HG03139 (cell line): ENCODE data around the gene TDRD6.

ENCODE experiments used
- ATAC-seq: cut with Tn5 transposase; IDR thresholded peaks from one replicate; pipeline ENCODE4 v1.9.1; 2021; ENCODE audit not compliant: unreplicated experiment

TDRD6 gene

GRCh38 chr6:46688117-46688965 lies 656 bp downstream of the TDRD6 start:
- ATAC-seq = no peak

- no peak for ATAC-seq
Measured at GRCh38 chr6:46688966-46689335, 1.3 kb downstream of the TDRD6 start.

- ATAC-seq = no peak
Measured at GRCh38 chr6:46689657-46690056, 2.0 kb downstream of the TDRD6 start.

DNA sequence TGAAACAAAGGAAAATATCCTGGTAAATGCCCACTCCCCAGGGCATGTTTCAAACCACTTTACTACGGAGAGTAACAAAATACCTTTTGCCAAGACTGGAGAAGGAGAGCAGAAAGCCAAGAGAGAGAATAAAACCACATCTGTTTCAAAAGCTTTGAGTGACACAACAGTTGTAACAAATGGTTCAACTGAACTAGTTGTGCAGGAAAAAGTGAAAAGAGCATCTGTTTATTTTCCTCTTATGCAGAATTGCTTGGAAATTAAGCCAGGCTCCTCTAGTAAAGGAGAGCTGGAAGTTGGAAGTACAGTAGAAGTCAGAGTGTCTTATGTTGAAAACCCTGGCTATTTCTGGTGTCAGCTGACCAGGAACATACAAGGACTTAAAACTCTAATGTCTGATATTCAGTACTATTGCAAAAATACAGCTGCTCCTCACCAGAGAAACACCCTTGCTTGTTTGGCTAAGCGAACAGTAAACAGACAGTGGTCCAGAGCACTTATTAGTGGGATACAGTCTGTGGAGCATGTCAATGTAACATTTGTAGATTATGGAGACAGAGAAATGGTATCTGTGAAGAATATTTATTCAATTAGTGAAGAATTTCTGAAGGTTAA lies 2.6 kb downstream of the TDRD6 start:
- ATAC-seq = no peak

DNA sequence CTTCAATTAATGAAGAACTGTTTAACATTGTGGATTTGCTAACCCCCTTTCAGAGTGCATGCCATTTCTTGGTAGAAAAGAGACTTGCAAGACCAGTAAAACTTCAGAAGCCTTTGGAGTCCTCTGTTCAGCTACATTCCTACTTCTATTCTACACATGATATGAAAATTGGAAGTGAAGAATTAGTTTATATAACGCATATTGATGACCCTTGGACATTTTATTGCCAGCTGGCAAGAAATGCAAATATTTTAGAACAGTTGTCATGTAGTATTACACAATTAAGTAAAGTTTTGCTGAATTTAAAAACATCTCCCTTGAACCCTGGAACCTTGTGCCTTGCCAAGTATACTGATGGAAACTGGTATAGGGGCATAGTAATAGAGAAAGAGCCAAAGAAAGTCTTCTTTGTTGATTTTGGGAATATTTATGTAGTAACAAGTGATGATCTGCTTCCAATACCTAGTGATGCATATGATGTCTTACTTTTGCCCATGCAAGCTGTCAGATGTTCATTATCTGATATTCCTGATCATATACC lies 3.3 kb downstream of the TDRD6 start:
- ATAC-seq = no peak

DNA sequence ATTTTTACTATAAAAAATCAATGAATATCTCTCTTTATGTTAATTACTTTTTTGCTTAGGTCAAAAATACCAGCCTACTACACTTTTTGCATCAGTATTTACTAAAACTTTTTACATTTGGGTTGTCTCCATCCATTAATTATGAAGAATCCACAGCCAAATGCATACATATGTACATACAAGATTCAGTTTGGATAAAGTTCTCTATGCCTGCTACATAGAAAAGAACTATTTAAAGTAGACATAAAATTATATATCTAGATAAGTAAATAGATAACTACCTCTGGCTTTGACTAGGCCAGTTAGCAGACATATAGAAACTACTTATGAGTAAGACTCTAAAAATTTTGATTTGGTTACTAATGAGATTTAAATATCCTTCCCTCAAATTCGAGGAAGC lies 12.3 kb downstream of the TDRD6 start:
- no peak for ATAC-seq

GRCh38 chr6:46704562-46704961 lies 16.9 kb downstream of the TDRD6 start:
- ATAC-seq = no peak

- no peak for ATAC-seq
Measured at GRCh38 chr6:46706464-46706863, 18.8 kb downstream of the TDRD6 start.

GRCh38 chr6:46711491-46711890 lies 23.8 kb downstream of the TDRD6 start:
- ATAC-seq = no peak

DNA sequence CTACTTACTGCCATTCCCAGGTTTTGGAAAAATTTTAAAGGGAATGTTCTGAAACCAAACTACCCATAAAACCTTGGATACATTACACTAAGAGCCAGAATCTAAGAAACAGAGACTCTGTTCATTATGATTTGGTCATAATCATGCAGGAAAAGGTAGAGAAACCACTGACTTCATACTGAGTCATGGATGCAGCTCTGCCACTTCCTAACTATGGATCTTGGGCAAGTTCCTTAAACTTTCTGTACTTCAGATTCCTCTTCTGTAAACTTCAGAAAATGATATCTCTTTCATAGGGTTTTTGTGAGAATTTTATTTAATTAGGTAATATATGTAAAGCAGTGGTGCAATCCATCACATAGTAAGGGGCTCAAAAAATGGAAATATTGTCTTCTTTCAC lies 27.5 kb downstream of the TDRD6 start:
- ATAC-seq = no peak

- ATAC-seq = no peak
Measured at GRCh38 chr6:46719099-46719498, 31.4 kb downstream of the TDRD6 start.

GRCh38 chr6:46720401-46720800 lies 32.7 kb downstream of the TDRD6 start:
- no peak for ATAC-seq

GRCh38 chr6:46729787-46730326 lies 42.2 kb downstream of the TDRD6 start:
- ATAC-seq = no peak

GRCh38 chr6:46730921-46731461 lies 43.3 kb downstream of the TDRD6 start:
- no peak for ATAC-seq

- no peak for ATAC-seq
Measured at GRCh38 chr6:46733341-46733801, 45.7 kb downstream of the TDRD6 start.

- ATAC-seq = no peak
Measured at GRCh38 chr6:46734867-46735719, 47.4 kb downstream of the TDRD6 start, which contains the start of gene PLA2G7. PLA2G7 (minus strand) TSS chr6:46735375; CDS start chr6:46722891, 12,484 bp downstream.

- ATAC-seq = no peak
Measured at GRCh38 chr6:46735720-46736031, 48.0 kb downstream of the TDRD6 start.

- ATAC-seq = no peak
Measured at GRCh38 chr6:46736906-46737305, 49.2 kb downstream of the TDRD6 start.

GRCh38 chr6:46741482-46741881 lies 53.8 kb downstream of the TDRD6 start:
- no peak for ATAC-seq

- no peak for ATAC-seq
Measured at GRCh38 chr6:46741910-46742309, 54.2 kb downstream of the TDRD6 start.
